HepG2 (cell line): ENCODE data around the gene CCND1. TPM values are rescaled to one million over a fixed set of nuclear protein-coding genes. Genes with fewer than 3 reads are reported as not detected.

Experiments used
- DNMT1 ChIP-seq: sonication (generic); formaldehyde crosslinking; IDR thresholded peaks from 2 replicates; pipeline ENCODE4 v1.5.1; 2020; ENCODE audit warnings: mild to moderate bottlenecking, missing genetic modification reagents
- NR3C1 ChIP-seq: sonication (generic); formaldehyde crosslinking; IDR thresholded peaks from 2 replicates; pipeline ENCODE4 v1.4.0; 2020; ENCODE audit warnings: missing genetic modification reagents
- XRCC5 ChIP-seq: fragments of 200-400 bp; formaldehyde crosslinking; optimal IDR thresholded peaks from 2 replicates; pipeline ENCODE3; 2017; ENCODE audit warnings: mild to moderate bottlenecking, low read length
- ZFP36 ChIP-seq: fragments of 150-350 bp; IDR thresholded peaks from 2 replicates; pipeline ENCODE4 v1.6.1; 2018; ENCODE audit warnings: borderline replicate concordance, low read length, low read depth; ENCODE audit not compliant: partially characterized antibody
- ZNF234 ChIP-seq: sonication (generic); formaldehyde crosslinking; conservative IDR thresholded peaks from 2 replicates; pipeline ENCODE4 v1.5.1; 2020; ENCODE audit warnings: mild to moderate bottlenecking, missing genetic modification reagents
- ZNF44 ChIP-seq: sonication (generic); formaldehyde crosslinking; IDR thresholded peaks from 2 replicates; pipeline ENCODE4 v1.5.1; 2020; ENCODE audit warnings: mild to moderate bottlenecking, missing genetic modification reagents
- polyA plus RNA-seq, 8 experiments: library from polyadenylated mRNA; depleted of rRNA in 3 of 8; stranded (reverse) in 7 of 8; unstranded in 1 of 8; fragments of >200 nt; fragmentation: Illumina TruSeq in 4 of 8; extraction: Trizol in 4 of 8; gene quantifications; 2 replicates each; pipeline versions ENCODE4 v1.2.1 to v1.2.3, GENCODE V29; 2011 to 2016; ENCODE audit warnings: low read depth in 4 of 8, missing spikeins in 1 of 8, mixed read lengths in 1 of 8; ENCODE audit not compliant: insufficient read depth in 1 of 8
- total RNA-seq, 5 experiments: library from RNA; depleted of rRNA; stranded (reverse); fragments of >200 nt; fragmentation: Illumina TruSeq; extraction: Trizol; gene quantifications; 2 replicates each; pipeline ENCODE4 v1.2.3, GENCODE V29; 2016; ENCODE audit warnings: low read depth in 1 of 5
- TF ChIP-seq, protein P1 (sequence below), 2 experiments: fragments of 450-650 bp in 1 of 2; sonication (generic) in 1 of 2; formaldehyde crosslinking in 1 of 2; IDR thresholded peaks; 2 replicates each; pipeline versions ENCODE4 v1.6.1 to v1.8.0; 2016 to 2022; ENCODE audit warnings: antibody characterized with exemption in 1 of 2, mild to moderate bottlenecking in 1 of 2, missing genetic modification reagents in 1 of 2
- TF ChIP-seq, protein P2 (sequence below): sonication (generic); formaldehyde crosslinking; IDR thresholded peaks from 2 replicates; pipeline ENCODE4 v1.4.0; 2020; ENCODE audit warnings: missing genetic modification reagents, borderline replicate concordance
- TF ChIP-seq, protein P3 (sequence below): sonication (generic); formaldehyde crosslinking; IDR thresholded peaks from 2 replicates; pipeline ENCODE4 v1.4.0; 2020; ENCODE audit warnings: mild to moderate bottlenecking, missing genetic modification reagents

The CCND1 gene
- total and polyA plus RNA-seq, 2 of the 13 experiments (the other 11 are each of a cell fraction or from before 2014, with no cell fraction given): 107 to 136 TPM

DNA sequence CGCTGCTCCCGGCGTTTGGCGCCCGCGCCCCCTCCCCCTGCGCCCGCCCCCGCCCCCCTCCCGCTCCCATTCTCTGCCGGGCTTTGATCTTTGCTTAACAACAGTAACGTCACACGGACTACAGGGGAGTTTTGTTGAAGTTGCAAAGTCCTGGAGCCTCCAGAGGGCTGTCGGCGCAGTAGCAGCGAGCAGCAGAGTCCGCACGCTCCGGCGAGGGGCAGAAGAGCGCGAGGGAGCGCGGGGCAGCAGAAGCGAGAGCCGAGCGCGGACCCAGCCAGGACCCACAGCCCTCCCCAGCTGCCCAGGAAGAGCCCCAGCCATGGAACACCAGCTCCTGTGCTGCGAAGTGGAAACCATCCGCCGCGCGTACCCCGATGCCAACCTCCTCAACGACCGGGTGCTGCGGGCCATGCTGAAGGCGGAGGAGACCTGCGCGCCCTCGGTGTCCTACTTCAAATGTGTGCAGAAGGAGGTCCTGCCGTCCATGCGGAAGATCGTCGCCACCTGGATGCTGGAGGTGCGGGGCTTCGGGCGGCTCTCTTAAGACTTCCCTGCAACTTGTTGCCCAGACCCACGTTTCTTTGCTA, at the start of gene CCND1 (continued):
- no peak for TF ChIP-seq NR3C1 (CRISPR knock-in tag)
- TF ChIP-seq ZFP36: no peak
- TF ChIP-seq ZNF234 (CRISPR knock-in tag): no peak
- TF ChIP-seq DNMT1: peak; percentile 42; the same call in 1 of the 2 replicates
- TF ChIP-seq, protein P1, sequence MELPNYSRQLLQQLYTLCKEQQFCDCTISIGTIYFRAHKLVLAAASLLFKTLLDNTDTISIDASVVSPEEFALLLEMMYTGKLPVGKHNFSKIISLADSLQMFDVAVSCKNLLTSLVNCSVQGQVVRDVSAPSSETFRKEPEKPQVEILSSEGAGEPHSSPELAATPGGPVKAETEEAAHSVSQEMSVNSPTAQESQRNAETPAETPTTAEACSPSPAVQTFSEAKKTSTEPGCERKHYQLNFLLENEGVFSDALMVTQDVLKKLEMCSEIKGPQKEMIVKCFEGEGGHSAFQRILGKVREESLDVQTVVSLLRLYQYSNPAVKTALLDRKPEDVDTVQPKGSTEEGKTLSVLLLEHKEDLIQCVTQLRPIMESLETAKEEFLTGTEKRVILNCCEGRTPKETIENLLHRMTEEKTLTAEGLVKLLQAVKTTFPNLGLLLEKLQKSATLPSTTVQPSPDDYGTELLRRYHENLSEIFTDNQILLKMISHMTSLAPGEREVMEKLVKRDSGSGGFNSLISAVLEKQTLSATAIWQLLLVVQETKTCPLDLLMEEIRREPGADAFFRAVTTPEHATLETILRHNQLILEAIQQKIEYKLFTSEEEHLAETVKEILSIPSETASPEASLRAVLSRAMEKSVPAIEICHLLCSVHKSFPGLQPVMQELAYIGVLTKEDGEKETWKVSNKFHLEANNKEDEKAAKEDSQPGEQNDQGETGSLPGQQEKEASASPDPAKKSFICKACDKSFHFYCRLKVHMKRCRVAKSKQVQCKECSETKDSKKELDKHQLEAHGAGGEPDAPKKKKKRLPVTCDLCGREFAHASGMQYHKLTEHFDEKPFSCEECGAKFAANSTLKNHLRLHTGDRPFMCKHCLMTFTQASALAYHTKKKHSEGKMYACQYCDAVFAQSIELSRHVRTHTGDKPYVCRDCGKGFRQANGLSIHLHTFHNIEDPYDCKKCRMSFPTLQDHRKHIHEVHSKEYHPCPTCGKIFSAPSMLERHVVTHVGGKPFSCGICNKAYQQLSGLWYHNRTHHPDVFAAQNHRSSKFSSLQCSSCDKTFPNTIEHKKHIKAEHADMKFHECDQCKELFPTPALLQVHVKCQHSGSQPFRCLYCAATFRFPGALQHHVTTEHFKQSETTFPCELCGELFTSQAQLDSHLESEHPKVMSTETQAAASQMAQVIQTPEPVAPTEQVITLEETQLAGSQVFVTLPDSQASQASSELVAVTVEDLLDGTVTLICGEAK (IDR thresholded peaks at IDR 0.05): no peak
- TF ChIP-seq, protein P1 (CRISPR knock-in tag; IDR thresholded peaks at IDR 0.05): no peak
- TF ChIP-seq XRCC5: no peak
- TF ChIP-seq ZNF44 (CRISPR knock-in tag): no peak
- TF ChIP-seq, protein P2, sequence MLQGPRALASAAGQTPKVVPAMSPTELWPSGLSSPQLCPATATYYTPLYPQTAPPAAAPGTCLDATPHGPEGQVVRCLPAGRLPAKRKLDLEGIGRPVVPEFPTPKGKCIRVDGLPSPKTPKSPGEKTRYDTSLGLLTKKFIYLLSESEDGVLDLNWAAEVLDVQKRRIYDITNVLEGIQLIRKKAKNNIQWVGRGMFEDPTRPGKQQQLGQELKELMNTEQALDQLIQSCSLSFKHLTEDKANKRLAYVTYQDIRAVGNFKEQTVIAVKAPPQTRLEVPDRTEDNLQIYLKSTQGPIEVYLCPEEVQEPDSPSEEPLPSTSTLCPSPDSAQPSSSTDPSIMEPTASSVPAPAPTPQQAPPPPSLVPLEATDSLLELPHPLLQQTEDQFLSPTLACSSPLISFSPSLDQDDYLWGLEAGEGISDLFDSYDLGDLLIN (CRISPR knock-in tag): no peak
- TF ChIP-seq, protein P3, sequence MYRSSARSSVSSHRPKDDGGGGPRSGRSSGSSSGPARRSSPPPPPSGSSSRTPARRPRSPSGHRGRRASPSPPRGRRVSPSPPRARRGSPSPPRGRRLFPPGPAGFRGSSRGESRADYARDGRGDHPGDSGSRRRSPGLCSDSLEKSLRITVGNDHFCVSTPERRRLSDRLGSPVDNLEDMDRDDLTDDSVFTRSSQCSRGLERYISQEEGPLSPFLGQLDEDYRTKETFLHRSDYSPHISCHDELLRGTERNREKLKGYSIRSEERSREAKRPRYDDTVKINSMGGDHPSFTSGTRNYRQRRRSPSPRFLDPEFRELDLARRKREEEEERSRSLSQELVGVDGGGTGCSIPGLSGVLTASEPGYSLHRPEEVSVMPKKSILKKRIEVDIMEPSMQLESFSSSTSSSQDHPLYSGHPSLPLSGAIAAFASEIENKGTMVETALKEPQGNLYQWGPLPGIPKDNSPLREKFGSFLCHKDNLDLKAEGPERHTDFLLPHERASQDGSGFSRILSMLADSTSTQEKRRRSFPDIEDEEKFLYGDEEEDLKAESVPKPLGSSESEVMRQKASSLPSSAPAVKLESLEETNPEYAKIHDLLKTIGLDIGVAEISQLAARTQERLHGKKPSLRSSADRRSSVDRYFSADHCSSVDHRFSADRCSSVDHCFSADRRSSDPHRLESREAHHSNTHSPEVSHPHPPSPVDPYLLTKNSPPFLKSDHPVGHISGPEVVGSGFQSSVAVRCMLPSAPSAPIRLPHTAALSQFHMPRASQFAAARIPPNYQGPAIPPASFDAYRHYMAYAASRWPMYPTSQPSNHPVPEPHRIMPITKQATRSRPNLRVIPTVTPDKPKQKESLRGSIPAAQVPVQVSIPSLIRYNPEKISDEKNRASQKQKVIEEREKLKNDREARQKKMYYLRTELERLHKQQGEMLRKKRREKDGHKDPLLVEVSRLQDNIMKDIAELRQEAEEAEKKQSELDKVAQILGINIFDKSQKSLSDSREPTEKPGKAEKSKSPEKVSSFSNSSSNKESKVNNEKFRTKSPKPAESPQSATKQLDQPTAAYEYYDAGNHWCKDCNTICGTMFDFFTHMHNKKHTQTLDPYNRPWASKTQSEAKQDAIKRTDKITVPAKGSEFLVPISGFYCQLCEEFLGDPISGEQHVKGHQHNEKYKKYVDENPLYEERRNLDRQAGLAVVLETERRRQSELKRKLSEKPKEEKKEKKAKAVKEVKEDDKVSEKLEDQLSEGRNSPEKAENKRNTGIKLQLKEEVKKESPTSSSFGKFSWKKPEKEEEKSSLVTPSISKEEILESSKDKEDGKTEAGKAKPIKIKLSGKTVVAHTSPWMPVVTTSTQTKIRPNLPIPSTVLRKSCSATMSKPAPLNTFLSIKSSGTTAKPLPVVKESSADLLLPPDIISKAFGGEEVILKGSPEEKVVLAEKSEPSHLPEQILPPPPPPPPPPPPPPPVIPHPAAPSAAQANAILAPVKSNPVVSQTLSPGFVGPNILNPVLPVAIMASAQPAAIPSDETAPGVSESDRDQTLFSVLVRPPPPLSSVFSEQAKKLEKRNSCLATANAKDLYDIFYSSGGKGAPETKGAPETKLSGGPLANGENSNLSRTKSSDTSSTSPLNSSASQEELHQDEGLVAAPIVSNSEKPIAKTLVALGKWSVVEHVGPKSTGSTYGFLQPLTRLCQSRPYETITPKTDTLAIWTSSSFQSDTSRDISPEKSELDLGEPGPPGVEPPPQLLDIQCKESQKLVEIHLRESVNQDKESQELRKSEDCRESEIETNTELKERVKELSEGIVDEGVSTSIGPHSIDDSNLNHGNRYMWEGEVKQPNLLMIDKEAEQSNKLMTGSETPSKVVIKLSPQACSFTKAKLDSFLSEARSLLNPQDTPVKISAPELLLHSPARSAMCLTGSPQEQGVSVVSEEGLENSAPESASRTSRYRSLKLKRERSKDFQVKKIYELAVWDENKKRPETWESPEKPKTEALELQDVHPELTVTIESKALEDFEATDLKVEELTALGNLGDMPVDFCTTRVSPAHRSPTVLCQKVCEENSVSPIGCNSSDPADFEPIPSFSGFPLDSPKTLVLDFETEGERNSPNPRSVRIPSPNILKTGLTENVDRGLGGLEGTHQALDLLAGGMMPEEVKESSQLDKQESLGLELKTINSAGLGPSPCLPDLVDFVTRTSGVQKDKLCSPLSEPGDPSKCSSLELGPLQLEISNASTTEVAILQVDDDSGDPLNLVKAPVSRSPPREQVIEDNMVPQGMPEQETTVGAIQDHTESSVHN (CRISPR knock-in tag): no peak
